Mesendoderm (in vitro differentiated cells): Measurements from ENCODE around the gene PLCB1.

ENCODE experiments used
- DNase-seq: peaks from one replicate; pipeline ENCODE4 v3.0.0; 2013
- H2AK5ac ChIP-seq: 2 replicates; pipeline ENCODE4 v1.6.1; 2013; ENCODE audit warnings: low read length, inconsistent platforms
- H2BK120ac ChIP-seq: 2 replicates; pipeline ENCODE4 v1.6.1; 2013; ENCODE audit warnings: low read depth, mild to moderate bottlenecking, low read length, moderate library complexity, mixed read lengths
- H2BK15ac ChIP-seq: replicated peaks from 2 replicates; pipeline ENCODE4 v1.6.1; 2013; ENCODE audit warnings: low read depth, mild to moderate bottlenecking, moderate library complexity
- H2BK5ac ChIP-seq: 2 replicates; pipeline ENCODE4 v1.6.1; 2013; ENCODE audit warnings: low read length, inconsistent platforms
- H3K18ac ChIP-seq: 2 replicates; pipeline ENCODE4 v1.6.1; 2013; ENCODE audit warnings: mild to moderate bottlenecking, low read length, mixed read lengths
- H3K23ac ChIP-seq: one replicate; pipeline ENCODE4 v1.6.1; 2013; ENCODE audit warnings: low read length
- H3K27ac ChIP-seq: 2 replicates; pipeline ENCODE4 v1.5.1; 2013; ENCODE audit warnings: low read depth, mild to moderate bottlenecking, inconsistent platforms, low read length, moderate library complexity
- H3K27me3 ChIP-seq: 2 replicates; pipeline ENCODE4 v1.6.1; 2013; ENCODE audit warnings: low read length, control low read depth, mild to moderate bottlenecking, inconsistent platforms; ENCODE audit not compliant: insufficient read depth, poor library complexity
- H3K36me3 ChIP-seq: 2 replicates; pipeline ENCODE4 v1.6.1; 2013; ENCODE audit warnings: low read length, inconsistent platforms; ENCODE audit not compliant: control insufficient read depth, insufficient read depth
- H3K4ac ChIP-seq: one replicate; pipeline ENCODE4 v1.6.1; 2013; ENCODE audit warnings: low read depth, mild to moderate bottlenecking, low read length, moderate library complexity
- H3K4me1 ChIP-seq: 2 replicates; pipeline ENCODE4 v1.6.1; 2013; ENCODE audit warnings: low read depth, low read length, inconsistent platforms; ENCODE audit not compliant: control insufficient read depth
- H3K4me2 ChIP-seq: 2 replicates; pipeline ENCODE4 v1.6.1; 2013; ENCODE audit warnings: low read length
- H3K4me3 ChIP-seq: 2 replicates; pipeline ENCODE4 v1.5.1; 2013; ENCODE audit warnings: mild to moderate bottlenecking, low read length
- H3K56ac ChIP-seq: one replicate; pipeline ENCODE4 v1.6.1; 2013; ENCODE audit warnings: low read length
- H3K79me1 ChIP-seq: 2 replicates; pipeline ENCODE4 v1.6.1; 2013; ENCODE audit warnings: low read length, inconsistent platforms
- H3K79me2 ChIP-seq: 2 replicates; pipeline ENCODE4 v1.6.1; 2013; ENCODE audit warnings: mild to moderate bottlenecking, low read length; ENCODE audit not compliant: control insufficient read depth, insufficient read depth
- H3K9ac ChIP-seq: 2 replicates; pipeline ENCODE4 v1.6.1; 2013; ENCODE audit warnings: low read length, inconsistent platforms
- H4K5ac ChIP-seq: one replicate; pipeline ENCODE4 v1.6.1; 2013; ENCODE audit warnings: low read length
- H4K8ac ChIP-seq: one replicate; pipeline ENCODE4 v1.6.1; 2013; ENCODE audit warnings: low read depth, mild to moderate bottlenecking, control low read depth, low read length, moderate library complexity
- WGBS: extraction: QIAGEN DNeasy Blood & Tissue Kit; methylation state at CpG from one replicate; pipeline ENCODE4 v1.1.7; 2013; ENCODE audit warnings: low lambda C conversion rate, missing lambda C conversion rate; ENCODE audit not compliant: insufficient coverage; ENCODE audit errors: extremely low coverage; 5-methylcytosine and 5-hydroxymethylcytosine counted together

PLCB1 gene

DNA sequence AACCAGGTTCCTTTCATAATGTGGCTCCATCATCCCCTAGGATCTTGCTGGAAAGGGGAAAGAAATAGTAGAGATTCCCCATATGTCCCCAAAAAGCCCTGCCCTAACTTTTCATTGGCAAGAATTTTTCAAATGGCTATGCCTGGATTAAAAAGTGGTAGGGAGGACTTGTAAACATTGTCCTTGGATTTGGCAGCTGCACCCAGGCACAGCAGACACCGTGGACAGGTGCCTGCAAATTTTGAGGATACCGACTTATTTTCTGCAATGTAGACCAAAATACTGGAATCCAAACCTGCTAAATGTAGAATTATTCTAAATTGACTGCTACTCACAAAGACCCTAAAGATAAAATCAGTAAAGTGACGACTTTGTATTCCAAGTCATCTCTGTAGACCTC lies 733.6 kb downstream of the PLCB1 start:
- Histone ChIP-seq H3K79me2 (no peaks in the 10 kb centered on the region), H3K18ac (no peak overlapping the region), H3K27ac (no peak overlapping the region), H2BK5ac (no peak overlapping the region), H3K56ac (no peak overlapping the region), H2BK15ac (no peak overlapping the region), H3K36me3 (no peaks in the 10 kb centered on the region), H3K4me1 (no peaks in the 10 kb centered on the region), H2AK5ac (no peak overlapping the region), H3K4me3 (no peak overlapping the region), H2BK120ac (no peak overlapping the region), H4K5ac (no peak overlapping the region), H3K23ac (no peak overlapping the region), H4K8ac (no peak overlapping the region), H3K79me1 (no peaks in the 10 kb centered on the region), H3K27me3 (no peaks in the 10 kb centered on the region), H3K4ac (no peak overlapping the region), H3K4me2 (no peak overlapping the region), H3K9ac (no peak overlapping the region)
- no CpG with 5 or more reads among the region's 3 CpGs for WGBS
- no peak for DNase-seq

DNA sequence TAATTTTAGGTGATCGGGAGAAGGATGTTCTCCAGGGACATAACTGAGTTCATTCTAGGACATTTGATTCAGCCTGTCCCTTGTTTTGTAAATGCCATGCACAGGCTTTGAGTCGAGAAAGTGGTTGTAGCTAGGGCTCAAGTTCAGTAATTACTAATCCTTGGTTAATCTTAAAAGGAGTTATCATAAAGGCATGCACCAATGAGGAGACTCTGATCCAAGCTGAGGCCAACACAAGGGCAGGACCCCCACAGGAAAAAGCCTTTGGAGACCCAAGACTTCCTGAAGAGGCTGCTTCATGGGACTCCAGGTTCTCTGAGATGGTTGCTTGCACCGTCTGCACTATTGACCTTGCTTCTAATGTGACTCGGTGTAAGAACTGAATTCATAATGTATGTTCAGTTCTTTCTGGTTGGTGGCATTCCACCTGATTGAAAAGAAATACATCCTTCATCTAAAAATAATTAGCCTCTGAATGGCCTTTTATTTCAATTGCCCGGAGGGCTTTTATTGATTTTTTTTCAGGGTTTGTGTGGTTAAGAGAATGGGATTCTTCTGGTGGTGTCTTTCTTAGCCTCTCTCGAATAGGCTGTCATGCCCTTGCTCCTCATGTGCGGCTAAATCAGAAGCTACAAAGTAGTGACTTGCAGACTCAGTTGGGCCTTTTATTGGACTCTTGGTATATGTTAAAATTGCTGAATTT lies 735.1 kb downstream of the PLCB1 start:
- no peak overlapping the region for H3K56ac ChIP-seq
- H3K27ac ChIP-seq: no peak overlapping the region
- no peaks in the 10 kb centered on the region for H3K4me1 ChIP-seq
- H3K18ac ChIP-seq: no peak overlapping the region
- H3K27me3 ChIP-seq: no peaks in the 10 kb centered on the region
- no peak overlapping the region for H2BK5ac ChIP-seq
- H3K79me2 ChIP-seq: no peaks in the 10 kb centered on the region
- no peaks in the 10 kb centered on the region for H3K36me3 ChIP-seq
- H3K4me2 ChIP-seq: no peak overlapping the region
- no peak overlapping the region for H3K4me3 ChIP-seq
- no peak overlapping the region for H2BK15ac ChIP-seq
- no peak for DNase-seq
- no peak overlapping the region for H3K4ac ChIP-seq
- H4K5ac ChIP-seq: no peak overlapping the region
- no peak overlapping the region for H2BK120ac ChIP-seq
- WGBS: no CpG with 5 or more reads among the region's 7 CpGs
- no peak overlapping the region for H3K23ac ChIP-seq
- H3K9ac ChIP-seq: no peak overlapping the region
- H2AK5ac ChIP-seq: no peak overlapping the region
- H3K79me1 ChIP-seq: no peaks in the 10 kb centered on the region
- no peak overlapping the region for H4K8ac ChIP-seq

DNA sequence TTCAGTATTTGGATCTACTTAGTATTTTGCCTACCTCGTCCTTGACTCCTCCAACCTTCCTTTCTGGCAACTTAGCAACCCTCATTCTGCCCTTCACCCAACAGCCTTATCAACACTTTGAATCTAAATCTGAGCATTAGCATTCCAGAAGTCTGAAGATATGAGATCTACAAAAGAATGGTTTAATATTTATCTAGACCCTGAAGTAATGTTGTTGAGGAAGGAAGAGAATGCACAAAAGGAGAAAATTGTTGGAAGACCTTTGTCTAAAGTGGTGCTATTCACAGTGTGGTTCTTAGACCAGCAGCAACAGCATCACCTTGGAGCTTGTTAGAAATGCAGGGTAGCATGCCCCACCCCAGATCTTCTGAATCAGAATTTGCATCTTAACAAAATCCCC lies 738.6 kb downstream of the PLCB1 start:
- no peak overlapping the region for H3K56ac ChIP-seq

DNA sequence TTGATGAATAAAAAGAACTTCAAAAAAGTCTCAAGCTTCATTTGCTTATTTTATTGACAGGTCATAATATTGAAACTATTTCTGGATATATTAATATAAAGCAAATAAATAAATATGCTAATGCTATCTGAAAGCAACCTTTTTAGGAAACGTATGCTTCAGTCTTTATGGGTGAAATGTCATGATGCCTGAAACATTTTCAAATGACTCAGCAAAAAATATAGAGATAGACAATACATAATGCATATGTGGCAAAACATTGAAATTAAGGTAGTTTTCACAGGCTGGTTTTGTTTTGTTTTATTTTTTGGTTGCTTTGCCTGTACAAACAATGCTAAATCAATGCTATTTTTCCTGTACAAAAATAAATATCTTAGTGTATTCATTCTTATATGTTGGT lies 742.4 kb downstream of the PLCB1 start:
- Histone ChIP-seq H3K36me3 (no peaks in the 10 kb centered on the region), H3K4ac (no peak overlapping the region), H2BK120ac (no peak overlapping the region), H3K23ac (no peak overlapping the region), H3K4me1 (no peaks in the 10 kb centered on the region), H4K5ac (no peak overlapping the region), H3K9ac (no peak overlapping the region), H3K27ac (no peak overlapping the region), H4K8ac (no peak overlapping the region), H3K18ac (no peak overlapping the region), H3K27me3 (no peaks in the 10 kb centered on the region), H2AK5ac (no peak overlapping the region), H3K79me1 (no peaks in the 10 kb centered on the region), H3K56ac (no peak overlapping the region), H3K79me2 (no peaks in the 10 kb centered on the region), H2BK15ac (no peak overlapping the region), H3K4me2 (no peak overlapping the region), H2BK5ac (no peak overlapping the region), H3K4me3 (no peak overlapping the region)
- no CpG with 5 or more reads among the region's 1 CpG for WGBS
- DNase-seq: no peak

More for the DNA sequence above, 738.6 kb downstream of the PLCB1 start:
- H2BK15ac ChIP-seq: no peak overlapping the region
- no peaks in the 10 kb centered on the region for H3K4me1 ChIP-seq
- H3K4me2 ChIP-seq: no peak overlapping the region
- no peak overlapping the region for H2BK5ac ChIP-seq
- no peak overlapping the region for H3K9ac ChIP-seq
- H3K4ac ChIP-seq: no peak overlapping the region
- H3K79me2 ChIP-seq: no peaks in the 10 kb centered on the region
- H3K23ac ChIP-seq: no peak overlapping the region
- DNase-seq: no peak
- no peaks in the 10 kb centered on the region for H3K36me3 ChIP-seq
- no peak overlapping the region for H3K27ac ChIP-seq
- H4K5ac ChIP-seq: no peak overlapping the region
- no peaks in the 10 kb centered on the region for H3K79me1 ChIP-seq
- no peak overlapping the region for H2AK5ac ChIP-seq
- no CpG with 5 or more reads among the region's 1 CpG for WGBS
- H3K18ac ChIP-seq: no peak overlapping the region
- no peak overlapping the region for H2BK120ac ChIP-seq
- H4K8ac ChIP-seq: no peak overlapping the region
- no peaks in the 10 kb centered on the region for H3K27me3 ChIP-seq
- no peak overlapping the region for H3K4me3 ChIP-seq

DNA sequence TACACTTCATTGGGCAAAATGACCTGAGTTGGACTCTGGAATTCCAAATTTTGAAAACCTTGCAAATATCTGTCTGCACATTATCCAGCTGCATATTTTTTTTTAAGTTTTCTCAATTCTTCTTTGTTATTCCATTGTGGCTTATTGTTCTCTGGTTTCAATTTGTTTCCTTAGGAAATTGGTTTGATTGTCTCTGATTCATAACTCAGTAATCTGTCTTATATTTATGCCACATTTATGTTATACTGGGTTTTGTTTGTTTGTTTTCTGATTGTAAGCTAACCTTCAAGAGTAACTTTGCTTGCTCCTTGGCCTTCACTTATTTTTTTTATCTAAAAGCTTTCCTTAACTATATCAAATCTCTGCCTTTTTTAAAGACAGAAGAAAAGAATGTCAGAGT lies 743.5 kb downstream of the PLCB1 start:
- H3K4ac ChIP-seq: no peak overlapping the region
- no peaks in the 10 kb centered on the region for H3K36me3 ChIP-seq
- H3K79me2 ChIP-seq: no peaks in the 10 kb centered on the region
- H2AK5ac ChIP-seq: no peak overlapping the region
- H4K8ac ChIP-seq: no peak overlapping the region
- DNase-seq: no peak
- no peak overlapping the region for H2BK120ac ChIP-seq
- no peak overlapping the region for H3K4me2 ChIP-seq
- H3K4me3 ChIP-seq: no peak overlapping the region
- no peaks in the 10 kb centered on the region for H3K4me1 ChIP-seq
- no peak overlapping the region for H2BK5ac ChIP-seq
- no peak overlapping the region for H3K18ac ChIP-seq
- H2BK15ac ChIP-seq: no peak overlapping the region
- H3K27ac ChIP-seq: no peak overlapping the region
- H3K23ac ChIP-seq: no peak overlapping the region
- no peaks in the 10 kb centered on the region for H3K27me3 ChIP-seq
- no peak overlapping the region for H3K56ac ChIP-seq
- H3K9ac ChIP-seq: no peak overlapping the region
- no peaks in the 10 kb centered on the region for H3K79me1 ChIP-seq
- H4K5ac ChIP-seq: no peak overlapping the region

DNA sequence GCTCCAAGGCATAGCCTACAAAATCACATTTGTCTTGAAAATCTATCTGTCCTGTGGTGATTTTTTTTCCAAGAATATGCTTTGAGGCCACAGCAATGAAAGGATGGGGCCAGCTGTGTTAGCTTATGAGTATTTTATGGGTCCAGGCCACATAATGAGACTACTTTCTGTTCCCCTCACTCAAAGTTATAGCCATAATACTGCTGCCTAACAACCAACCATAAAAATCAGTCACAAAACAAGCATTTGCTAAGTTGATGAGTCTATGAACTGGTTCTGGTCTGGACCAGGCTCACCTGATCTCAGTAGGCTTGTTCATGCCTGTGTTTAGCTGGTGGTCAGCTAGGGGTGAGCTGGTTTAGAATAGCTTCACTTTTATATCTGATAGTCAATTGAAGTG lies 744.3 kb downstream of the PLCB1 start:
- Histone ChIP-seq H2BK15ac (no peak overlapping the region), H2BK120ac (no peak overlapping the region), H3K36me3 (no peaks in the 10 kb centered on the region), H3K27me3 (no peaks in the 10 kb centered on the region), H4K5ac (no peak overlapping the region), H4K8ac (no peak overlapping the region), H3K27ac (no peak overlapping the region), H3K56ac (no peak overlapping the region), H3K4me2 (no peak overlapping the region), H3K4ac (no peak overlapping the region), H3K23ac (no peak overlapping the region), H3K18ac (no peak overlapping the region), H3K9ac (no peak overlapping the region), H3K4me1 (no peaks in the 10 kb centered on the region), H3K4me3 (no peak overlapping the region), H2BK5ac (no peak overlapping the region), H2AK5ac (no peak overlapping the region), H3K79me2 (no peaks in the 10 kb centered on the region), H3K79me1 (no peaks in the 10 kb centered on the region)
- no peak for DNase-seq
